Tibial nerve (tissue), 3 donors: ENCODE results near the gene MAP4.

ENCODE experiments used
- EP300 ChIP-seq, 2 donors: sonication (generic); formaldehyde crosslinking; IDR thresholded peaks; one replicate each; pipeline ENCODE4 v1.6.1; 2017; ENCODE audit warnings: antibody characterized with exemption in 2 of 2, mild to moderate bottlenecking in 1 of 2
- POLR2A ChIP-seq, 2 donors: fragments of 450-650 bp; IDR thresholded peaks; one replicate each; pipeline ENCODE4 v1.6.1; 2017; ENCODE audit warnings: antibody characterized with exemption in 2 of 2, mild to moderate bottlenecking in 2 of 2, moderate library complexity in 2 of 2

GRCh38 chr3:48026951-48027908, 11.0 kb upstream of the MAP4 start:
- TF ChIP-seq EP300 (IDR thresholded peaks at IDR 0.05) = no peak
- no peak for TF ChIP-seq POLR2A (IDR thresholded peaks at IDR 0.05)
